Mesendoderm (in vitro differentiated cells): ENCODE data around the gene FREM1.

ENCODE experiments used
- DNase-seq: peaks from one replicate; pipeline ENCODE4 v3.0.0; 2013
- H2AK5ac ChIP-seq: 2 replicates; pipeline ENCODE4 v1.6.1; 2013; ENCODE audit warnings: low read length, inconsistent platforms
- H2BK120ac ChIP-seq: 2 replicates; pipeline ENCODE4 v1.6.1; 2013; ENCODE audit warnings: low read depth, mild to moderate bottlenecking, low read length, moderate library complexity, mixed read lengths
- H2BK15ac ChIP-seq: replicated peaks from 2 replicates; pipeline ENCODE4 v1.6.1; 2013; ENCODE audit warnings: low read depth, mild to moderate bottlenecking, moderate library complexity
- H2BK5ac ChIP-seq: 2 replicates; pipeline ENCODE4 v1.6.1; 2013; ENCODE audit warnings: low read length, inconsistent platforms
- H3K18ac ChIP-seq: 2 replicates; pipeline ENCODE4 v1.6.1; 2013; ENCODE audit warnings: mild to moderate bottlenecking, low read length, mixed read lengths
- H3K23ac ChIP-seq: one replicate; pipeline ENCODE4 v1.6.1; 2013; ENCODE audit warnings: low read length
- H3K27ac ChIP-seq: 2 replicates; pipeline ENCODE4 v1.5.1; 2013; ENCODE audit warnings: low read depth, mild to moderate bottlenecking, inconsistent platforms, low read length, moderate library complexity
- H3K27me3 ChIP-seq: 2 replicates; pipeline ENCODE4 v1.6.1; 2013; ENCODE audit warnings: low read length, control low read depth, mild to moderate bottlenecking, inconsistent platforms; ENCODE audit not compliant: insufficient read depth, poor library complexity
- H3K36me3 ChIP-seq: 2 replicates; pipeline ENCODE4 v1.6.1; 2013; ENCODE audit warnings: low read length, inconsistent platforms; ENCODE audit not compliant: control insufficient read depth, insufficient read depth
- H3K4ac ChIP-seq: one replicate; pipeline ENCODE4 v1.6.1; 2013; ENCODE audit warnings: low read depth, mild to moderate bottlenecking, low read length, moderate library complexity
- H3K4me1 ChIP-seq: 2 replicates; pipeline ENCODE4 v1.6.1; 2013; ENCODE audit warnings: low read depth, low read length, inconsistent platforms; ENCODE audit not compliant: control insufficient read depth
- H3K4me2 ChIP-seq: 2 replicates; pipeline ENCODE4 v1.6.1; 2013; ENCODE audit warnings: low read length
- H3K4me3 ChIP-seq: 2 replicates; pipeline ENCODE4 v1.5.1; 2013; ENCODE audit warnings: mild to moderate bottlenecking, low read length
- H3K56ac ChIP-seq: one replicate; pipeline ENCODE4 v1.6.1; 2013; ENCODE audit warnings: low read length
- H3K79me1 ChIP-seq: 2 replicates; pipeline ENCODE4 v1.6.1; 2013; ENCODE audit warnings: low read length, inconsistent platforms
- H3K79me2 ChIP-seq: 2 replicates; pipeline ENCODE4 v1.6.1; 2013; ENCODE audit warnings: mild to moderate bottlenecking, low read length; ENCODE audit not compliant: control insufficient read depth, insufficient read depth
- H3K9ac ChIP-seq: 2 replicates; pipeline ENCODE4 v1.6.1; 2013; ENCODE audit warnings: low read length, inconsistent platforms
- H4K5ac ChIP-seq: one replicate; pipeline ENCODE4 v1.6.1; 2013; ENCODE audit warnings: low read length
- H4K8ac ChIP-seq: one replicate; pipeline ENCODE4 v1.6.1; 2013; ENCODE audit warnings: low read depth, mild to moderate bottlenecking, control low read depth, low read length, moderate library complexity
- WGBS: extraction: QIAGEN DNeasy Blood & Tissue Kit; methylation state at CpG from one replicate; pipeline ENCODE4 v1.1.7; 2013; ENCODE audit warnings: low lambda C conversion rate, missing lambda C conversion rate; ENCODE audit not compliant: insufficient coverage; ENCODE audit errors: extremely low coverage; 5-methylcytosine and 5-hydroxymethylcytosine counted together

Gene FREM1

GRCh38 chr9:14883310-14883944 is 26.8 kb downstream of the FREM1 start:
- H3K27ac ChIP-seq: no peak overlapping the region
- no peak for DNase-seq
- H3K18ac ChIP-seq: no peak overlapping the region
- H4K5ac ChIP-seq: no peak overlapping the region
- H3K79me1 ChIP-seq: no peaks in the 10 kb centered on the region
- no peak overlapping the region for H3K56ac ChIP-seq
- no peaks in the 10 kb centered on the region for H3K27me3 ChIP-seq
- no peaks in the 10 kb centered on the region for H3K4me1 ChIP-seq
- no peak overlapping the region for H3K23ac ChIP-seq
- H2BK5ac ChIP-seq: no peak overlapping the region
- no peak overlapping the region for H3K4me3 ChIP-seq
- no peak overlapping the region for H2BK120ac ChIP-seq
- no peak overlapping the region for H4K8ac ChIP-seq
- no CpG with 5 or more reads among the region's 4 CpGs for WGBS
- H3K4ac ChIP-seq: no peak overlapping the region
- H3K79me2 ChIP-seq: no peaks in the 10 kb centered on the region
- H2AK5ac ChIP-seq: no peak overlapping the region
- no peak overlapping the region for H3K4me2 ChIP-seq
- no peaks in the 10 kb centered on the region for H3K36me3 ChIP-seq
- H3K9ac ChIP-seq: no peak overlapping the region
- no peak overlapping the region for H2BK15ac ChIP-seq

GRCh38 chr9:14882090-14882489 is 28.1 kb downstream of the FREM1 start:
- Histone ChIP-seq H3K79me2 (no peaks in the 10 kb centered on the region), H3K4ac (no peak overlapping the region), H3K23ac (no peak overlapping the region), H3K18ac (no peak overlapping the region), H3K9ac (no peak overlapping the region), H4K8ac (no peak overlapping the region), H3K56ac (no peak overlapping the region), H2BK15ac (no peak overlapping the region), H3K4me2 (no peak overlapping the region), H3K36me3 (no peaks in the 10 kb centered on the region), H3K27me3 (no peaks in the 10 kb centered on the region), H2BK120ac (no peak overlapping the region), H4K5ac (no peak overlapping the region), H2BK5ac (no peak overlapping the region), H2AK5ac (no peak overlapping the region), H3K4me1 (no peaks in the 10 kb centered on the region), H3K27ac (no peak overlapping the region), H3K4me3 (no peak overlapping the region), H3K79me1 (no peaks in the 10 kb centered on the region)
- DNase-seq: no peak
- no CpG with 5 or more reads among the region's 1 CpG for WGBS

- no peak overlapping the region for H3K23ac ChIP-seq
- no peak overlapping the region for H3K27ac ChIP-seq
- H3K9ac ChIP-seq: no peak overlapping the region
- H3K4ac ChIP-seq: no peak overlapping the region
- no peak overlapping the region for H2BK5ac ChIP-seq
- H3K79me2 ChIP-seq: no peaks in the 10 kb centered on the region
- DNase-seq: no peak
- no peak overlapping the region for H3K4me2 ChIP-seq
- no peak overlapping the region for H3K4me3 ChIP-seq
- no peaks in the 10 kb centered on the region for H3K36me3 ChIP-seq
- no peak overlapping the region for H3K56ac ChIP-seq
- H2BK15ac ChIP-seq: no peak overlapping the region
- no CpG with 5 or more reads among the region's 4 CpGs for WGBS
- H3K79me1 ChIP-seq: no peaks in the 10 kb centered on the region
- H4K5ac ChIP-seq: no peak overlapping the region
- H3K18ac ChIP-seq: no peak overlapping the region
- no peak overlapping the region for H4K8ac ChIP-seq
- H2AK5ac ChIP-seq: no peak overlapping the region
- no peak overlapping the region for H2BK120ac ChIP-seq
- no peaks in the 10 kb centered on the region for H3K27me3 ChIP-seq
- no peaks in the 10 kb centered on the region for H3K4me1 ChIP-seq
Measured at GRCh38 chr9:14881006-14881405, 29.2 kb downstream of the FREM1 start.

- no peak overlapping the region for H3K4me3 ChIP-seq
- H2AK5ac ChIP-seq: no peak overlapping the region
- H3K79me2 ChIP-seq: no peaks in the 10 kb centered on the region
- H3K79me1 ChIP-seq: no peaks in the 10 kb centered on the region
- no peak overlapping the region for H3K9ac ChIP-seq
- H3K4ac ChIP-seq: no peak overlapping the region
- H2BK15ac ChIP-seq: no peak overlapping the region
- no peaks in the 10 kb centered on the region for H3K4me1 ChIP-seq
- no peak overlapping the region for H2BK120ac ChIP-seq
- H3K27me3 ChIP-seq: no peaks in the 10 kb centered on the region
- H3K18ac ChIP-seq: no peak overlapping the region
- no peak overlapping the region for H3K27ac ChIP-seq
- no peak overlapping the region for H2BK5ac ChIP-seq
- DNase-seq: no peak
- H3K4me2 ChIP-seq: no peak overlapping the region
- no peak overlapping the region for H4K5ac ChIP-seq
- no peak overlapping the region for H4K8ac ChIP-seq
- H3K56ac ChIP-seq: no peak overlapping the region
- H3K36me3 ChIP-seq: no peaks in the 10 kb centered on the region
- H3K23ac ChIP-seq: no peak overlapping the region
Measured at GRCh38 chr9:14870090-14870489, 40.1 kb downstream of the FREM1 start.

- Histone ChIP-seq H3K4me1 (no peaks in the 10 kb centered on the region), H2AK5ac (no peak overlapping the region), H3K23ac (no peak overlapping the region), H3K79me2 (no peaks in the 10 kb centered on the region), H3K27ac (no peak overlapping the region), H3K4me3 (no peak overlapping the region), H4K5ac (no peak overlapping the region), H3K79me1 (no peaks in the 10 kb centered on the region), H3K27me3 (no peaks in the 10 kb centered on the region), H3K4me2 (no peak overlapping the region), H2BK15ac (no peak overlapping the region), H3K4ac (no peak overlapping the region), H4K8ac (no peak overlapping the region), H2BK5ac (no peak overlapping the region), H3K56ac (no peak overlapping the region), H3K36me3 (no peaks in the 10 kb centered on the region), H2BK120ac (no peak overlapping the region), H3K9ac (no peak overlapping the region), H3K18ac (no peak overlapping the region)
- WGBS: no CpG with 5 or more reads among the region's 3 CpGs
- DNase-seq: no peak
Measured at GRCh38 chr9:14869671-14870070, 40.6 kb downstream of the FREM1 start.
